GM19467 (cell line): Measurements from ENCODE around the gene GBA2.

Source experiments
- ATAC-seq: cut with Tn5 transposase; IDR thresholded peaks from one replicate; pipeline ENCODE4 v1.9.1; 2021; ENCODE audit warnings: mild to moderate bottlenecking, moderate library complexity; ENCODE audit not compliant: unreplicated experiment

Gene GBA2

GRCh38 chr9:35766997-35767396, 18.0 kb upstream of the GBA2 start:
- ATAC-seq = no peak

DNA sequence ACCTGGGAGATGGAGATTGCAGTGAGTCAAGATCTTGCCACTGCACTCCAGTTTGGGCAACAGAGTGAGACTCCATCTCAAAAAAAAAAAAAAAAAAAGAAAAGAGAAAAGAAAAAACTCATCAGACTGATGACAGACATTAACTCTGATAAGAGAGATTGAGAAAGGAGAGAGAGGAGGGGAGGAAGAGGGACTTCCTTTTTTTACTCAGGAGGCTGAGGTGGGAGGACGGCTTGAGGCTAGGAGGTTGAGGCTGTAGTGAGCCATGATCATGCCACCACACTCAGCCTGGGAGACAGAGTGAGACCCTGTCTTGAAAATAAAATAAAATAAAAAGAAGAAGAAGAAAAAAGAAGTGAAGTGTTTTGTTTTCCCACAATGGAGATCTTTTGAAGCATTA, 14.8 kb upstream of the GBA2 start:
- no peak for ATAC-seq

- ATAC-seq = no peak
Observed at GRCh38 chr9:35763181-35763580, 14.2 kb upstream of the GBA2 start.

DNA sequence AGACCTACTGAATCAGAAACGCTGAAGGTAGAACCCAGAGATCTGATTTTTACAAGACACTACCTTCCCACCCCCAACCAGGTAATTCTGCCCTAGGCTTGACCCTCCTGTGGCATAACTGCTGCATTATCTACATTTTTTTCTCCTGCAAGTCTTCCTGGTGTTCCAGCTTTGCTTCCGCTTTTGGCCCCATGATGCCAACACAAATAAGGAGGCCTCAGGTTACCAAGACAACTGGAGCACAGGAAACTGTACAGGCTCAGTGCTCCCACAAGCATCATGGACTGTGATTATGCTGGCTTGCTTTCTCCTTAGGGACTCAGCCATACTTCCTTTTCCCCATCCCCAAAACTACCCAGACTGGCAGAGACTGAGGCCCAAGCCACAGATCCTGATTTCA, 11.6 kb upstream of the GBA2 start:
- no peak for ATAC-seq

GRCh38 chr9:35759795-35760194, 10.8 kb upstream of the GBA2 start:
- no peak for ATAC-seq

DNA sequence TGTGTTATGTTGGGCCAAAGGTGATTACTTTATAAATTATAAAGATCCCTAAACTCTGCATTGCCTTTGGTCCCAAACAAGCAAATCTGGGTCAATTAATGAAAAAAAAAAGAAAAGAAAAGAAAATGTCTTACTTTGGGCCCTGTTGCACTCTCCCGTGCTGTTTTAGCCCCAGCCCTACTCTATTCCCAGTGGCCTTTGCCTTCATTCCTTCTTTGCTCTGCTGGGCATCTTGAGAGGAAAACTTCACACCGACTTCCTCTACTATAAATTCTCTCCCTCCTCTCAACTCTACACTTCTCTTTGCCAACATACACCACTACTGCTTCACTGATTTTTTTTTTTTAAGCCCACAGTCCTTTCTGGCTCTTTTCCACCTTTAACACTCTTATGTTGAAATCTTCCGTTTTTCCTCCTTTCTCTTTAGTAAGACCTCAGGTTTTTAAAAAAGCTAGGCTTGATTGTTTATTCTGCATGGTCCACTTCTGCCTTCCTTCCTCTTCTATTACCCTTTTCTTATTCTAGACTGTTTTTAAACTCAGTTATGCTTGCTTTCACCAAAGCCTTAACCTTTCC, 9.5 kb upstream of the GBA2 start:
- no peak for ATAC-seq

- ATAC-seq = no peak
Observed at GRCh38 chr9:35757892-35758275, 8.9 kb upstream of the GBA2 start.

DNA sequence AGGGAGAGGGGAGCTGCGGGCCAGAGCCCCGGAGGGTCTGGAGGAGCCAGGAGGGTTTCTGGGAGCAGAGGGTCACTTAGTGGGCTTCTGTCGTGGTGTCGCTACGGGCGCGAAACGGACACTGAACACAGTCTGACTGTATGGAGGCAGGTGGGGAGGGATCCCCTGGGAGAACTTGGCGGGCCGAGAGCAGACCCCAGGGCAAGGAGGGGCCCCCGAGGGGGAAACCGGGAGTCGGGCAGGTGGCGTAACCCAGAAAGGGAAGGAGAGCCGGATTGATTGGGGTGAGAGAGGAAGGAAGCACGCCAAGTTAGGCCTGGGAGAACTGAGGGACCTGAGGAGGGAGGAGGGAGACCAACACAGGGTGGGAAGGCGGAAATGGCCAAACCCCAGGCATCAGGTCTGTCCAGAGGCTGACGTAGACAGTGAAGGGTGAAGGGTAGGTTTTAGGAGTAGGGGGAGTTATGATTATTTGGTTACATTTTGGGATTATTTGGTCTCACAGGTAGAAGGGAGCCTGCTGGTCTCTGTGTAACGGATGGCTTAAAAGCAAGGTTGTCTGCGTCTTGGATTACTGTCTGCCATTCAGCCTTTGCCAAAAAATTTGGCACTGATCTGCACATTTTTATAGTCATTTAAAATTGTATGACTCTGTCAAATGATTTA, 8.3 kb upstream of the GBA2 start:
- peak; percentile 29 for ATAC-seq

DNA sequence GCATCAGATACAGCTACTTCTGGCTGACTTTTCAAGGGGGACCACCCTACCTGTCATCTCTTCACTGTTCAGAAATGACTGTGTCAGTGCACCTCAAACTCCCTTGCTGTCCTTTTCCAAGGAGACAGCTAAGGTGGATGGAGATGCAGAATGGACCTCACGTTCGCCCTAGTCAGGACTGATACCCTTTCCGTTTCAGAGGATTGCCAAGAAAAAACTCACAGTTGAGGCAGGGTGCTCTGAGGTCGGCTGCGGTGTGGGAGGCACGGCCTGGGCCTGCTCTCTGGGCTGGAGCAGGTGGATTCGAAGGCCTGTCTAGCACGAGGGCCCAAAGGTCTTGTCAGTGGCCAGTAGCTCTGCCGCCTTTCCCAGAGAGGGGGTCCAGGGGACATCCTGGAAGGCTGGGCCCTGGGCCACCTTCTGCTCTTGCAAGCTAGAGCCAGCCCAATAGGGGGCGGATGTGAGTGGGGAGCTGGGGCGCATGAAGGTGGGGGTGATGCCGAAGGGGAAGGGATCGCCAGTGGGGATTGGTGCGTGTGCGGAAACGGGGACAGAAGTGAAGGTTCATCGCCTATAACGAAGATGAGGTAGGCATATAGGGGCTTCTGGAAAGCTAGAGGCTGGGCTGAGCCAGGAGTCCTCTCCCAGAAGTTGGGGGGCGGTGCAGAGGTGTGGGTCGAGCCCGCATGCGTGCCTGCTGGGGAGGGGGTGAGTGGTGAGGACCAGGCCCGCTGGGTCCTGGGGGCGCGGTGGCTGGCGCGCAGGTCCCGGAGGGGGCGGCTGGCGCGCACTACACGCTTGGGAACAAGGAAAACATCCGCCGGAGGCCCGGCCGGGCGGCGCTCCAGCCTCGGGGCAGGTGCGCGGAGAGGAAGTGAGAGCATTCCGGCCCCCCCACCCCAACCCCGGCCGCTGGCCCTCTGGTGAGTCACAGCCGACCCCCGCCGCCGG, 7.5 kb upstream of the GBA2 start:
- peak; percentile 45 for ATAC-seq

DNA sequence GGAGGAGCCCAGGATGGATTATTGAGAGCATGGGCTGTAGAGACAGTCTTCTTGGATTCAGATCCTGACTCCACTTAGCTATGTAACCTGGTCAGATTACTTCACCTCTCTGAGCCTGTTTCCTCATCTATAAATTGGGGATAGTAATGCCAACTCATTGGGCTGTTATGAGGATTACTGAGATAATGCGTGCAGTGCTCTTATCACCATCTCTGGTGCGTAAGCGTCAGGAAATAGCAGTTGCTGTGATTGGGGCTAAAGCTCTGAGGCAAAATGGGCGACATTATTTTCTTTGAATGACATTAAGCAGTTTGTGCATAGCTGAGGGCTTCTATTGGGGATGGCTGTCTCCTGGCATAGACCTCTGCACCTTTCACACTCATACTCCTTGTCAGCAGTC, 6.0 kb upstream of the GBA2 start:
- ATAC-seq = no peak

- ATAC-seq = no peak
Observed at GRCh38 chr9:35754264-35754663, 5.2 kb upstream of the GBA2 start, which contains the start of gene MSMP. Gene MSMP (minus strand): TSS chr9:35754276. CDS start chr9:35754129, 147 bp downstream.

- ATAC-seq = no peak
Observed at GRCh38 chr9:35753466-35753865, 4.4 kb upstream of the GBA2 start.

GRCh38 chr9:35750256-35750531, 1.2 kb upstream of the GBA2 start:
- ATAC-seq = no peak

DNA sequence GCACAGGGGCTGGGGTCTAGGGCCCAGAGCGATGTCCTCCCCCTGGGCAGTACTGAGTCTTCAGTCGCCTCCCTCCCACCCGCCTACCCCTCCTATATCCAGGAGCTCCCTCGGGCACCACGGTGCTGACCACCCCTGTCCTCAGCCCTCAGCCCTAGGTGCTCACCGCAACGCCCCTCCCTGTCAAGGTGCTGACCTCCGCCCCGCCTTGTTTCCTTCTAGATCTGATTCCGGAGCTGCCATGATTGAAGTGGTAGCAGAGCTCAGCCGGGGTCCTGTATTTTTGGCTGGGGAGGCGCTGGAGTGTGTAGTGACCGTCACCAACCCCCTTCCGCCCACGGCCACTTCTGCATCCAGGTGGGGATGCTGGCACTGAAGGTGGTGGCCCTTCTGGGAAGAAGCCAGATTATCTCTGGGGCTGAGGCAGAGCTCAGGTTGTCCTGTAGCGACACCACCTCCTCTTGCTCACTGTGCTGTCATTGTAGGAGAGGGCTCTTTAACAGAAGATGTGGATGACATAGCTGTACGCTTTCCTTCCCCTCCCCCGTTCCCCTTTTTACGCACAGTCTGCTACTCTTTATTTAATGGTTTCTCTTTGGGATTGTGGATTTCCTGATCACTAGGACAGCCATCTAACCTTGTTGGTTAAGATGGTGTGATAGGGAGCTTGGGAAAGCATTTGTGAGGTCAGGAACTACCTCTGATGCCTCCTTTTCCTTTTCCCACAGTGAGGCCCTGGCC, 657 bp upstream of the GBA2 start:
- peak; percentile 14 for ATAC-seq

- no peak for ATAC-seq
Observed at GRCh38 chr9:35748242-35748857, 678 bp downstream of the GBA2 start.

- ATAC-seq = no peak
Observed at GRCh38 chr9:35746583-35746982, 2.4 kb downstream of the GBA2 start.

DNA sequence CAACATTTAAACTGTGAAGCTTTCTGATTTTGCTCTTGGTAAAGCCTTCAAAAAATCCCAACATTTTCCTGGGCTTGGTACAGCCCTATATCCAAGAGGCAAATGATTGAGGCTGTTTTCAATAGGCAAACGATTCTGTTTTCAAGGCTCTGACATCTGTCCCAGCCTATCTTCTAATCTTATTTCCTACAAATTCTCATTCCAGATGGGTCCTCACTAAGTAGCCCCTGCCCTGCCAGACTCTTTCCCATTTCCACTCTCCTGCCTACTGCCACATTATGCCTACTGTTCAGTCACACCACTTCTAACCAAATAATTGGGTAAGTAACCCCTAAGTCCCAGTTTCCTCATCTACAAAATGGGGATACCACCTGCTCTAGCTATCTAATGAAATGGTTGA, 3.5 kb downstream of the GBA2 start:
- no peak for ATAC-seq

- no peak for ATAC-seq
Observed at GRCh38 chr9:35743880-35744518, 5.0 kb downstream of the GBA2 start.

DNA sequence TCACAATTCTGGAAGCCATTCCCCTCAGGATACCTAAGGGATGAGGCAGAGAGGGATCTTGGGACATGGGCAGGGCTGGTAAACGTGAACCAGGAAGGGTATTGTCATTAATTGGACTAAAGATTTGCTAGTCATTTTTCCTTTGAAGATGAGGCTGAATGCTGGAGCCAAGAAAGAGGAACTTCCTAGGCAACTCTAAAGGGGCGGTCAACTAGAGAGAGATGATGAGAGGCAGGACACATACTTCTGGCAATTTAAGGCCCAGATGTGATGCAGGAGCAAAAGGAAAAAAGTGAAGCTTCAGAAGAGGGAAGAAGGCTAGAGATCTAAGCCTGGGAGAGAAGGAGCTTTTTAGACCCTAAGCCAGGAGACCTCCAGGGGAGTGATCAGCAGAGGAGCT, 5.6 kb downstream of the GBA2 start:
- no peak for ATAC-seq

- no peak for ATAC-seq
Observed at GRCh38 chr9:35741740-35742139, 7.3 kb downstream of the GBA2 start.
